Right lobe of liver (tissue), 6 donors: ENCODE data around the gene DARS2. TPM values are rescaled to one million over a fixed set of nuclear protein-coding genes. Genes with fewer than 3 reads are reported as not detected.
"Not testable (repeated sequence)": the region's sequence is repeated elsewhere in the genome, so short reads cannot be mapped to it uniquely, and the experiment has no call there.

Experiments used
- ATAC-seq, 4 donors: fragments of 200-7000 bp; cut with Tn5 transposase; one replicate each; pipeline ENCODE4 v1.9.1; 2020; ENCODE audit warnings: mild to moderate bottlenecking in 4 of 4, moderate library complexity in 4 of 4
- DNase-seq, 3 donors: peaks; one replicate each; pipeline ENCODE4 v3.0.0-alpha.2; 2020
- H3K27ac ChIP-seq, 3 donors: fragments of 200-600 bp; one replicate each; pipeline ENCODE4 v1.8.0; 2022
- H3K27me3 ChIP-seq, 2 donors: fragments of 200-600 bp; one replicate each; pipeline ENCODE4 v1.8.0; 2022
- H3K36me3 ChIP-seq, 4 donors: fragments of 200-600 bp; sonication (generic) in 1 of 4; one replicate each; pipeline versions ENCODE4 v1.5.1 to v1.8.0; 2017 to 2022; ENCODE audit warnings: control low read depth in 1 of 4
- H3K4me1 ChIP-seq, 4 donors: fragments of 200-600 bp; sonication (generic) in 1 of 4; one replicate each; pipeline versions ENCODE4 v1.5.1 to v1.8.0; 2017 to 2022; ENCODE audit warnings: control low read depth in 1 of 4
- H3K4me3 ChIP-seq, 3 donors: fragments of 200-600 bp; one replicate each; pipeline ENCODE4 v1.8.0; 2022
- H3K9me3 ChIP-seq, 4 donors: fragments of 200-600 bp; sonication (generic) in 1 of 4; one replicate each; pipeline versions ENCODE4 v1.5.1 to v1.8.0; 2017 to 2022; ENCODE audit warnings: control low read depth in 1 of 4
- CTCF ChIP-seq, 4 donors: fragments of 200-600 bp in 3 of 4; fragments of 450-650 bp in 1 of 4; IDR thresholded peaks; one replicate each; pipeline versions ENCODE4 v1.5.1 to v1.8.0; 2016 to 2022; ENCODE audit warnings: antibody characterized with exemption in 4 of 4, mild to moderate bottlenecking in 2 of 4
- POLR2A ChIP-seq: fragments of 450-650 bp; IDR thresholded peaks from one replicate; pipeline ENCODE4 v1.6.1; 2017; ENCODE audit warnings: antibody characterized with exemption, mild to moderate bottlenecking
- WGBS: methylation state at CpG from one replicate; pipeline ENCODE4 v1.1.6; 2018; ENCODE audit warnings: low coverage, low lambda C conversion rate; ENCODE audit not compliant: insufficient coverage; ENCODE audit errors: missing lambda C conversion rate; 5-methylcytosine and 5-hydroxymethylcytosine counted together
- intact Hi-C, 2 donors: fragments of 100-400 bp; cut with DNase I; formaldehyde crosslinking; loops; one replicate each; pipeline versions ENCODE4 v1.11.2 to v1.14.1; 2022
- total RNA-seq, 6 experiments: library from RNA; depleted of rRNA in 2 of 6; stranded (reverse); fragments of >200 nt in 2 of 6; fragmentation: NEBNext Ultra II Directional in 3 of 6; extraction: Animal tissue kit (Norgen Biotek cat#: 25700) in 3 of 6; gene quantifications; one replicate each; pipeline versions ENCODE4 v1.1.0 to v1.2.4, GENCODE V29; 2016 to 2023
- donor health status: DM: no; HTN: yes; CAD: no.
- donor health status: DM: no; HTN: no; CAD: no.
- donor health status: DM: no; HTN: no; CAD: no.
- donor health status: DM: no; HTN: yes; CAD: no.
- donor health status: DM: no; HTN: yes; CAD: no.

Gene DARS2
- total RNA-seq, 6 experiments from 2014 or later = 10.0 to 14.6 (median 13.4) TPM

- TF ChIP-seq CTCF (IDR thresholded peaks at IDR 0.05) = no peak
- TF ChIP-seq POLR2A = no peak
- intact Hi-C loops = no loop called here
- Histone ChIP-seq H3K27ac (no peak overlapping the region), H3K4me3 (no peak overlapping the region), H3K9me3 (no peaks in the 10 kb centered on the region), H3K27me3 (no peaks in the 10 kb centered on the region), H3K36me3 (no peaks in the 10 kb centered on the region), H3K4me1 (no peaks in the 10 kb centered on the region)
- ATAC-seq = no peak
- no peak for DNase-seq
- WGBS = 94% methylated on average over 5 of the region's 5 CpGs
Observed at GRCh38 chr1:173876732-173877131, 52.3 kb downstream of the DARS2 start.

GRCh38 chr1:173878251-173878650 lies 53.8 kb downstream of the DARS2 start:
- no peaks in the 10 kb centered on the region for H3K4me1 ChIP-seq
- no peaks in the 10 kb centered on the region for H3K27me3 ChIP-seq
- H3K4me3 ChIP-seq = no peak overlapping the region
- ATAC-seq (no peak), DNase-seq (no peak)
- no peak overlapping the region for H3K27ac ChIP-seq
- intact Hi-C loops = no loop called here
- H3K9me3 ChIP-seq = no peaks in the 10 kb centered on the region
- no peaks in the 10 kb centered on the region for H3K36me3 ChIP-seq
- TF ChIP-seq POLR2A = no peak
- TF ChIP-seq CTCF (IDR thresholded peaks at IDR 0.05) = no peak

GRCh38 chr1:173881117-173881516 lies 56.6 kb downstream of the DARS2 start:
- H3K4me1 ChIP-seq, H3K27ac ChIP-seq, H3K27me3 ChIP-seq, H3K9me3 ChIP-seq, H3K4me3 ChIP-seq, H3K36me3 ChIP-seq, ATAC-seq, intact Hi-C loops, DNase-seq: not testable (repeated sequence)
- WGBS = 84% methylated on average over 4 of the region's 4 CpGs

- Histone ChIP-seq H3K9me3 (no peaks in the 10 kb centered on the region), H3K4me1 (no peaks in the 10 kb centered on the region), H3K4me3 (no peak overlapping the region), H3K27me3 (no peaks in the 10 kb centered on the region), H3K27ac (no peak overlapping the region), H3K36me3 (peaks cover 0 to 6% (median 2%) of the 10 kb centered on the region in 4 donors)
- ATAC-seq (no peak), DNase-seq (no peak)
- intact Hi-C loops = no loop called here
- TF ChIP-seq CTCF (IDR thresholded peaks at IDR 0.05) (no peak), POLR2A (no peak)
- whole genome bisulfite sequencing = 81% methylated on average over 5 of the region's 5 CpGs
Observed at GRCh38 chr1:173884701-173885100, 60.2 kb downstream of the DARS2 start.

- DNase-seq (no peak), ATAC-seq (no peak)
- peaks cover 0 to 6% (median 2%) of the 10 kb centered on the region in 4 donors for H3K36me3 ChIP-seq
- TF ChIP-seq POLR2A (no peak), CTCF (IDR thresholded peaks at IDR 0.05) (no peak)
- H3K9me3 ChIP-seq = no peaks in the 10 kb centered on the region
- H3K27me3 ChIP-seq = no peaks in the 10 kb centered on the region
- no peak overlapping the region for H3K4me3 ChIP-seq
- intact Hi-C loops = no loop called here
- no peaks in the 10 kb centered on the region for H3K4me1 ChIP-seq
- WGBS = 67% methylated on average over 4 of the region's 4 CpGs
- H3K27ac ChIP-seq = no peak overlapping the region
Observed at GRCh38 chr1:173886746-173887611, 62.5 kb downstream of the DARS2 start.
